HG03565 (cell line): Measurements from ENCODE around the gene BMPR1B.

Experiments
- ATAC-seq: cut with Tn5 transposase; IDR thresholded peaks from one replicate; pipeline ENCODE4 v1.9.1; 2021; ENCODE audit warnings: mild to moderate bottlenecking, moderate library complexity; ENCODE audit not compliant: unreplicated experiment

The BMPR1B gene

DNA sequence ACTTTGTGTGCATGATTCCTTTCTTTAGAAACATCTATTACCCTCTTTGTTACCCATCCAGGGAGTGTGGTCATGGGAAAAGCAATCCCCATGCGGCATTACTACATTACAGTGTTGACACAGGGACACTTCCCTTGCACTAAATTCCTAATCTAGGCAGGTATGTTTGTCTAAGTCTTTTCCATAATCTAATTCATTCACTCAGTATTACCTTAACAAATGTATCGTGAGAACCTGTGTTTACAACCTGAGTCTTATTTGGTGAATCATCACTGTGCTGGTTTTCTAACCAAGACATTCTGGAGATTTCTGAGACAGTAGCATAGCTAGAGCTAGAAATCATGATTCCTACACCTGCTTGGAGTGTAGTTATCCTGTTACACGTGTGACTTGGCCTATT is 326.8 kb downstream of the BMPR1B start:
- ATAC-seq = no peak

- ATAC-seq = no peak
Observed at GRCh38 chr4:95085124-95085833, 327.5 kb downstream of the BMPR1B start.

DNA sequence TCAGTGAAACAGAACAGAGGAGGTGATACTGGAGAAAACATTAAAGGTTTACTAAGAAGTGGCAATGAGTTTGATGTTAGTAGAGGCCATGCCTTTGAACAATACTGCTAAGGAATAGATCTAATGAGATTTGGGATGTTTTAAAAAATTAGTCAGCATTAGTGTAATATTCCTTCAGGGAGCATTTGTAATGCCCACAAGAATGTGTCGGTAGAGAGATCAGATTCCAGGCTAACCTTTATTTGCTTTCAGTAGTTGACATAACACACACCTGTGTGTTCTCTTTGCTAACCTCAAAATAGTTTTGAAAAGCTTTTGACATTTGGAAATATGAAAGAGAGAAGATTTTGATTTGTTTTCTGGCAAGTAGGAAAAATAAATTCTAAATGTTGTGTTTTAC is 328.8 kb downstream of the BMPR1B start:
- no peak for ATAC-seq

DNA sequence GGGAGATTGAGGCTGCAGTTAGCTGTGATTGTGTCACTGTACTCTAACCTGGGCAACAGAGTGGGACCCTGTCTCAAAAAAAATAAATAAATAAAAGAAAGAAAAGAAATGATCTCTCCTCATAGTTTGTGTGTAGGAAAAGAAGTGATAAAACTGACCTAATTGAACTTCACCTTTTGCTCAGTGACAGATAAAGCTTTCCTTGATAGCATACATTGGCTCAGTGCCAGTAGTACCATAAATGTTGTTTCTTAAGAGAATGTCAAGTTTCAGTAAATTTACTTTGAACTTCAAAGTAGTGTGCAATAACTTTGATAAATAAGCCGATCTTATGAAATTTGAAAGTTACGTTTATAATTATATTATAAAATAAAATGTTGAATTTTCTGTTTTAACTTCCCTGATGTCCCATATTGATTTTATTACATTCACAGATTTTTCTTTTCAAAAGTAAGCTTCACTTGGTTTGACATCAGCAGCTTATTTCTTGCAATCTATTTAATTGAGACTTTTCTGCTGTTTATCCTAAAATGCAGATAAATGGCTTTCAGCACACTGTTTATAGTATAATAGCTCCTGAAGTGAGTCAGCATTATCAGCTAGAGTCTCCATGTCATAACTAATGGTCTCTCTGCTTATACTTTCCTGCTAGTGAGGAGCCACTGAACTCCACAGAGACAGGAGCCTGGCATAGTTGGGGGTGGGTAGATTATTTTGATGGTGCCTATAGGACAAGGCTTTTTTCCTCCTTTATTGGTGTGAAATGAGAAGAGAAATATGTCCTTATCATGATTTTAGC is 330.1 kb downstream of the BMPR1B start:
- no peak for ATAC-seq

GRCh38 chr4:95091272-95091671 is 333.5 kb downstream of the BMPR1B start:
- ATAC-seq = no peak

- no peak for ATAC-seq
Observed at GRCh38 chr4:95092766-95093165, 335.0 kb downstream of the BMPR1B start.

DNA sequence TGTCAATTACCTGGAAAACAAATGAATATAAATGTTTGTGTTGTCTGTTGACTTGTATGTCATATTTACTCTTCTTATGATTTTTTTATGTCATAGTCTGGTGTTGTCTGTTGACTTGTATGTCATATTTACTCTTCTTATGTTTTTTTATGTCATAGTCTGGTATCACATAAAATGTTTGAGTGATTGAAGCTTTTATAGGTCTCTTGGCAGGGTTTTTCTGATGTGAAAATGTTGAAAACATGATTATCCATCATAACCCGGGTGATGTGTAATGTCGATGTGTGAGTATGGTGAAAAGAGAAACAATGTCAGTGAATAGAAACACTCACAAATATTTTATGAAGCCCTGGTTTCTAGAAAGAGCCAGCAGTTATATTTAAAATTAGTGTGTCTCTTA is 335.7 kb downstream of the BMPR1B start:
- ATAC-seq = no peak

DNA sequence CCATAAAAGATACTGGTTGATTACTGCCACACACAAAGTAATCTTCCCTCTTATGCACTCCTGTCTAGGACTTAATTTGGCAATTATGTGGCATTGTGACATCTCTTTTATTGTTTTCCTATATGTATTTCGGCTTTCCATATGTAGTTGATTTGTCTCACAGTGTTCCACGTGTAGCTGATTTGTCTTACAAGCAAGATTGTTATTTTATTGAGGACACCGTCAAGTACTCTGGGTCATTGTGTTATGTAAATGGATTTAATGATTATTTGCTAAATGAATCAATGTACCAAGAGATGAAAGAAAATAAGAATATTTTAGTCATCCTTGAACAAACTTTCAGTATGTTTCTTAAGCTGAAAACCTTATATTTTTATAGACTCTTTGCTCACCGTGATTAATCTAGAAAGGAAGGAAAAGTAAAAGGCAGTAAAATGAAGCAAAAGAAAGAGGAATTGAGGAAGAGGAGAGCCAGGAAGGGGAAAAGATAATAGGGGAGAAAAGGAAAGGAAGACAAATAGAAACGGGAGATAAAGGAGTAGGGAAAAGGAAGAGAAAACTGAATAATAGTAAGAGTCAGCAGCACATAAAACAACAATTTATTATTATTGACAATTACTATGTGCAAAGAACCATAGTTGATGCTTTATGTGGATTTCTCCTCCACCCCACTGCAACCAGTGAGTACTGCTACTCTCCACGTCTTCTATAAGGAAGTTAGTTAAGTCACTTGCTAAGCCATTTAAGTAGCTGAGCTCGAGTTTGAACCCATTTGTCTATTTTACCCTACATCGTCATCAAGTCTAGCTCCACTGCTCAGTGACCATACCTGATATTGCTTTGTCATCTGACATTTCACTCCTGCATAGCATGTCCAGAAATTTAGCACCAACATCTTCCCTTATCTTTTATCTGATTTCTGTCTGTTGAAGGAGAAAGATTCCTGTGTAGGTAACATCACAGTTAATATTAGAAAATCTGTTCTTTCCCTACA is 336.5 kb downstream of the BMPR1B start:
- no peak for ATAC-seq

DNA sequence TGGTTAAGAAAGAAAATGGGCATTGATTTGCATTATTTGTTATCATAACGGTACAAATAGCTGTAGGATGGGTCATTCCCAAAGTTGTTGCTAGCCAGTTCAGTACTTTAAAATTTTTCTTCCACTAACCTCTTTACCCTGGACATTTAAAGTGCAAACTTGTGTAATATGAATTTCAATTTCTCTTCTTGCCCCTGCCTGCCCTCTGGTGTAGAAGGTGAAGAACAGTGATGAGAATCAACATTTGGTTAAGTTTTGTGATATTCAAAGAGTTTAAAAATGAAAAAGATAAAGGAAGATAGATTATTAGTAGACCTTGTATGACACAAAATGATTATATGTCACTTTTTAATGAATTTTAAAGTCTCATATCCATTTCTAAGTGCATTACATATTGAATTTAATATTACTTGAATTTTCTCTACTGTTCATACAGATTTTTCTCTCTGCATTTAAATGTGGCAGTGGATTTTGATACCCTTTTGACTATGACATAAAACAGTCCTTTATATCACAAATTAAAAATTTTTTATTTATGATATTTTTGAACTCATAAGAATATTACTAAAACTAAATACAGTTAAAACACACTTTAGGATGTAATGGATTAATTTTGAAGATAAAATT is 337.7 kb downstream of the BMPR1B start:
- ATAC-seq = no peak

DNA sequence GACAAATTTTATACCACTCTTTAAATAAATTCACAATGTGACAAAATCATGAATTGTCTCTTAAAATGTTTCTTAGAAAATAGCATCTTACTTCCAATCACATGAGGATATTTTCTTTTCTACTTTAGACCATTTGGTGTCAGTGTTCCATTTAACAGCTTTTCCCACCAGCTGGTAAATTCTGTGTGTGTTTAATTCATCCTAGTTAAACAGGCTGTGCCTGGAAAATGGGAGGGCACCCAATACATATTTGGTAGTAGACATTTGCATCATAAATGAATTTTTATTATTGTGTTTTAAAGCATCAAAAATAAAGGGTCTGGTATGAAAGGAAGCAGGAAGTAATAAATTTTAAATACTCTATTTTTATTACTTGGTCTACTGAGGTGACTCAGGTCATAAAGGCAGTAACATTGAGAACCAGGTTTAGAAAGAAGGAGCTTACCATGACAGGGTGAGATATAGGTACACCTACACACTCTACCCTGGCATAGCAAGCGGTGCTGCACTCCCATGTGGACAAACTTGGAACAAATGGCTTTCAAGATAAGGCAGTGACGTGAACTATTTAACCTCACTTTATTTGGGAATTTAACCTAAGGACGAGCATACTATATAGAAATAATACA is 344.5 kb downstream of the BMPR1B start:
- ATAC-seq = no peak

DNA sequence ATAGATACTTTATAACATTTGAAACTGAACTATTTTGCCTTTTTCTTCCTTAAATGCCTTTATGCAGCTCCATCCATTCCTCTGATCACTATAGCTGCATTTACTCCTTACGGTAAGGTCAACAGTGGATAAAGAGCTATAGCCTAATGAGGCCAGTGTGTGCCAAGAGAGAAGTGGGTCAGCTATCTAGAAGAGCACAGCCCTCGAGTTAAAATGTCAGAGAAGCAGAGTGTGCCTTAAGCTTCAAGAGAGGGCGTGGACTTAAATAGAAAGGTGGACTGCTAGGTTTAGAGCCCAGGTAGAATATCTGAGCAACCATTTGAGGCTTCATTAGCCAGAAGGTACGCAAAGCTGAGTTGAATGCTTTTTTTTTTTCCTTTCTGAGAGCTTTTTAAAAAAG is 347.4 kb downstream of the BMPR1B start:
- no peak for ATAC-seq

- ATAC-seq = no peak
Observed at GRCh38 chr4:95105983-95106382, 348.2 kb downstream of the BMPR1B start.

- no peak for ATAC-seq
Observed at GRCh38 chr4:95106408-95106928, 348.7 kb downstream of the BMPR1B start.

DNA sequence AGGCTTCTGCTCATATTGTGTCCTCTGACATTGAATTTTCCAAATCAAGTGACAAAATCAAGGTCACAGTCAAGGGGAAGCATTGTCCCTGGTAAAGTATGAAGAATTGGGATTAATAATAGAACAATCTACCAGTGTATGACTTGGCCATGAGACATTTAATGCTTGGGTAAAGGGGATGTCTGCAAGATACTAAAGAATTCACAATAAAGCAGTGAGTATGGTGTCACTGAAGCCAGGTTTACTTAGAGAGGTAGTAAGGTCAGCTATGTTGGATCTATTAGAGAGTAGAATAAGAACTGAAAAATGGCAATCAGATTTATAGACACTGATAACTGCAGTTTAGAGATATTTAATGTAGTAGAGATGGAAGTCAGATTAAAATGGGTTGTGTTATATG is 349.2 kb downstream of the BMPR1B start:
- ATAC-seq = no peak

DNA sequence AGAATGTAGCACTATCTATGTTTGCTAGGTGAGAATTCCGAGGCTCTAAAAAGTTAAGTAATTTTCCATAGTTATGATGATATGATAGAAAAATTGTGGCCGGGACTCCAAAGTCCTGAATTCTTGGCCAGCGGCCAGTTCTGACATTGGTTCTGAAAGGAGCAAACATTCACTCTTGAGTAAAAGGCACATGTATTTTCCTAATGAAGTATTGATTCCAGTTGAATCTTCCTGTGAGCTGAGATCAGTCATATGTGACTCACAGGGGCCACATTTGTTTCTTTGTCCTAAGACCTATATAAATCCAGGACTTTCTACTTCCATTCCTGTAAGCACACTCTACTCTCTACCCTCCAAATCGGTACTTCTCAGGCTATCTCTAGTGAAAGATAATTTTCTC is 349.9 kb downstream of the BMPR1B start:
- no peak for ATAC-seq

- ATAC-seq = no peak
Observed at GRCh38 chr4:95108883-95109421, 351.2 kb downstream of the BMPR1B start.

- ATAC-seq = no peak
Observed at GRCh38 chr4:95114521-95114920, 356.8 kb downstream of the BMPR1B start.

- ATAC-seq = no peak
Observed at GRCh38 chr4:95118497-95118896, 360.7 kb downstream of the BMPR1B start.

- no peak for ATAC-seq
Observed at GRCh38 chr4:95120456-95120855, 362.7 kb downstream of the BMPR1B start.

DNA sequence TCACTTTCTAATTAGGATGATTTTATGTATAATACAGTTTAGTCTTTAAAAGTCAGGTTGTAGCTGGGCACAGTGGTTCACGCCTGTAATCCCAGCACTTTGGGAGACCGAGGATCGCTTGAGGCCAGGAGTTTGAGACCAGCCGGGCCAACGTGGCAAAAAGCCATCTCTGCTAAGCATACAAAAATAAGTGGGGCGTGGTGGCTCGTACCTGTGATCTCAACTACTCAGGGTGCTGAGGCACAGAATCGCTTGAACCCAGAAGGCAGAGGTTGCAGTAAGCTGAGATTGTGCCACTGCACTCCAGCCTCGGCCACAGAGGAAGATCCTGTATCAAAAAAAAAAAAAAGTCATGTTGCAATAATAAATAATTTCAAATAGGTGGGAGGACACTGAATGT is 364.2 kb downstream of the BMPR1B start:
- no peak for ATAC-seq
